Caco-2 (cell line): ENCODE data around the gene ZEB1. TPM values are rescaled to one million over a fixed set of nuclear protein-coding genes. Genes with fewer than 3 reads are reported as not detected.

Source experiments
- BruUV-seq: library from RNA; stranded (reverse); fragments of 400-500 nt; replicated peaks from 2 replicates; lab custom pipeline; 2021; lab: Mats Ljungman, UMichigan
- CTCF ChIA-PET: fragments of 300-600 bp; sonication (Branson Sonifier 250); formaldehyde crosslinking; loops from one replicate; lab custom pipeline; 2022; ENCODE audit warnings: antibody characterized with exemption; lab: Charles Lee
- POLR2A ChIA-PET: fragments of 300-600 bp; sonication (Branson Sonifier 250); formaldehyde crosslinking; loops from one replicate; lab custom pipeline; 2022; ENCODE audit warnings: antibody characterized with exemption; lab: Charles Lee
- DNase-seq, 2 experiments: peaks; one replicate each; pipeline versions ENCODE4 v3.0.0 to v3.0.0-alpha.2; 2020 to 2022
- H3K27me3 ChIP-seq: replicated peaks from 2 replicates; pipeline ENCODE4 v1.6.0; 2011; ENCODE audit warnings: low read length; ENCODE audit not compliant: control insufficient read depth, insufficient read depth
- H3K36me3 ChIP-seq: 2 replicates; pipeline ENCODE4 v1.5.1; 2011; ENCODE audit warnings: low read length; ENCODE audit not compliant: control insufficient read depth, insufficient read depth
- H3K4me1 ChIP-seq: fragments of 250-450 bp; sonication (Bioruptor Pico); 2 replicates; pipeline ENCODE4 v1.5.1; 2020; ENCODE audit warnings: mild to moderate bottlenecking
- H3K4me3 ChIP-seq: 2 replicates; pipeline ENCODE4 v1.5.1; 2011; ENCODE audit warnings: low read depth, mild to moderate bottlenecking, control low read depth, low read length
- H3K9me3 ChIP-seq: fragments of 250-450 bp; sonication (Bioruptor Pico); 2 replicates; pipeline ENCODE4 v1.5.1; 2020; ENCODE audit warnings: mild to moderate bottlenecking, moderate library complexity
- H3K27ac Mint-ChIP-seq: one replicate; pipeline ENCODE4 v1.8.0; 2022; ENCODE audit warnings: mixed read lengths; ENCODE audit not compliant: unreplicated experiment
- H3K27me3 Mint-ChIP-seq: one replicate; pipeline ENCODE4 v1.8.0; 2022; ENCODE audit warnings: mixed read lengths; ENCODE audit not compliant: insufficient read depth, unreplicated experiment
- H3K36me3 Mint-ChIP-seq: one replicate; pipeline ENCODE4 v1.8.0; 2022; ENCODE audit warnings: mild to moderate bottlenecking, mixed read lengths; ENCODE audit not compliant: insufficient read depth, unreplicated experiment
- H3K4me1 Mint-ChIP-seq: one replicate; pipeline ENCODE4 v1.8.0; 2022; ENCODE audit warnings: low read depth, mixed read lengths; ENCODE audit not compliant: unreplicated experiment
- H3K4me3 Mint-ChIP-seq: one replicate; pipeline ENCODE4 v1.8.0; 2022; ENCODE audit warnings: mild to moderate bottlenecking, moderate library complexity, mixed read lengths; ENCODE audit not compliant: unreplicated experiment
- H3K9me3 Mint-ChIP-seq: one replicate; pipeline ENCODE4 v1.8.0; 2022; ENCODE audit warnings: mixed read lengths; ENCODE audit not compliant: unreplicated experiment
- CTCF ChIP-seq, 2 experiments: fragments of 200-600 bp in 1 of 2; IDR thresholded peaks; 1 replicate in 1 of 2; 2 replicates in 1 of 2; pipeline versions ENCODE4 v1.5.1 to v1.8.0; 2011 to 2022; ENCODE audit warnings: antibody characterized with exemption in 1 of 2, control low read depth in 1 of 2, inconsistent platforms in 1 of 2, low read depth in 1 of 2, low read length in 1 of 2, mild to moderate bottlenecking in 1 of 2, moderate library complexity in 1 of 2; ENCODE audit not compliant: insufficient read depth in 1 of 2, severe bottlenecking in 1 of 2, unreplicated experiment in 1 of 2
- intact Hi-C: fragments of 100-400 bp; cut with micrococcal nuclease; formaldehyde crosslinking; loops from one replicate; pipeline ENCODE4 v1.10.0; 2022; ENCODE audit not compliant: unreplicated experiment
- total RNA-seq: library from RNA; stranded (reverse); gene quantifications from 2 replicates; pipeline ENCODE4 v1.2.3, GENCODE V29; 2022

The ZEB1 gene
- total RNA-seq, 1 experiment from 2014 or later, result not detected

- peaks cover 6% of the 10 kb centered on the region; the same call in 1 of the 2 replicates for H3K9me3 ChIP-seq
- Mint-ChIP-seq H3K27ac (no peak overlapping the region), H3K36me3 (no peaks in the 10 kb centered on the region), H3K9me3 (no peaks in the 10 kb centered on the region), H3K4me3 (no peak overlapping the region), H3K27me3 (no peaks in the 10 kb centered on the region), H3K4me1 (no peaks in the 10 kb centered on the region)
- ChIA-PET POLR2A (no interaction called here), CTCF (no interaction called here)
- H3K27me3 ChIP-seq, result no peaks in the 10 kb centered on the region
- no peak overlapping the region for H3K4me3 ChIP-seq
- DNase-seq, result no peak
- no TSS peak for BruUV-seq
- TF ChIP-seq CTCF (IDR thresholded peaks at IDR 0.05; ENCODE audit: insufficient read depth in 1 of 2, low read depth in 1 of 2, low read length in 1 of 2, severe bottlenecking in 1 of 2, unreplicated experiment in 1 of 2), result no peak
- H3K4me1 ChIP-seq, result no peaks in the 10 kb centered on the region
- H3K36me3 ChIP-seq, result no peaks in the 10 kb centered on the region
- intact Hi-C loops, result no loop called here
Measured at GRCh38 chr10:31536302-31536701, 217.3 kb downstream of the ZEB1 start.

GRCh38 chr10:31549896-31550295 lies 230.9 kb downstream of the ZEB1 start:
- peaks cover 10% of the 10 kb centered on the region; the same call in 1 of the 2 replicates for H3K9me3 ChIP-seq
- no peak for TF ChIP-seq CTCF (IDR thresholded peaks at IDR 0.05; ENCODE audit: insufficient read depth in 1 of 2, low read depth in 1 of 2, low read length in 1 of 2, severe bottlenecking in 1 of 2, unreplicated experiment in 1 of 2)
- Mint-ChIP-seq H3K4me1 (peaks cover 9% of the 10 kb centered on the region), H3K36me3 (no peaks in the 10 kb centered on the region), H3K27ac (no peak overlapping the region), H3K9me3 (peaks cover 18% of the 10 kb centered on the region), H3K4me3 (no peak overlapping the region), H3K27me3 (no peaks in the 10 kb centered on the region)
- no TSS peak for BruUV-seq
- intact Hi-C loops, result no loop called here
- no peaks in the 10 kb centered on the region for H3K4me1 ChIP-seq
- H3K27me3 ChIP-seq, result no peaks in the 10 kb centered on the region
- ChIA-PET POLR2A (no interaction called here), CTCF (no interaction called here)
- no peaks in the 10 kb centered on the region for H3K36me3 ChIP-seq
- no peak for DNase-seq
- H3K4me3 ChIP-seq, result no peak overlapping the region

GRCh38 chr10:31554556-31554955 lies 235.5 kb downstream of the ZEB1 start:
- H3K36me3 Mint-ChIP-seq, result no peaks in the 10 kb centered on the region
- no peak for TF ChIP-seq CTCF (IDR thresholded peaks at IDR 0.05; ENCODE audit: insufficient read depth in 1 of 2, low read depth in 1 of 2, low read length in 1 of 2, severe bottlenecking in 1 of 2, unreplicated experiment in 1 of 2)
- DNase-seq, result no peak
- peaks cover 39% of the 10 kb centered on the region for H3K9me3 Mint-ChIP-seq
- H3K36me3 ChIP-seq, result no peaks in the 10 kb centered on the region
- peaks cover 4% of the 10 kb centered on the region for H3K27me3 Mint-ChIP-seq
- ChIA-PET POLR2A (no interaction called here), CTCF (no interaction called here)
- BruUV-seq, result no TSS peak
- H3K27me3 ChIP-seq, result no peaks in the 10 kb centered on the region
- peaks cover 9% of the 10 kb centered on the region for H3K9me3 ChIP-seq
- no peak overlapping the region for H3K27ac Mint-ChIP-seq
- no peaks in the 10 kb centered on the region for H3K4me1 Mint-ChIP-seq
- intact Hi-C loops, result no loop called here
- H3K4me1 ChIP-seq, result no peaks in the 10 kb centered on the region
- no peak overlapping the region for H3K4me3 ChIP-seq
- H3K4me3 Mint-ChIP-seq, result no peak overlapping the region
